HG02970 (cell line): ENCODE data around the gene CSF1.

Experiments
- ATAC-seq: cut with Tn5 transposase; IDR thresholded peaks from one replicate; pipeline ENCODE4 v1.9.1; 2021; ENCODE audit warnings: mild to moderate bottlenecking, moderate library complexity, moderate number of reproducible peaks; ENCODE audit not compliant: unreplicated experiment, low FRiP score

CSF1 gene

GRCh38 chr1:109882288-109883245 lies 28.1 kb upstream of the CSF1 start:
- ATAC-seq = no peak

- ATAC-seq = no peak
Measured at GRCh38 chr1:109883248-109883955, 27.2 kb upstream of the CSF1 start.

GRCh38 chr1:109884242-109884891 lies 26.3 kb upstream of the CSF1 start:
- ATAC-seq = no peak

- no peak for ATAC-seq
Measured at GRCh38 chr1:109885589-109885988, 25.1 kb upstream of the CSF1 start.

GRCh38 chr1:109886827-109887226 lies 23.8 kb upstream of the CSF1 start:
- no peak for ATAC-seq

- no peak for ATAC-seq
Measured at GRCh38 chr1:109887271-109887670, 23.4 kb upstream of the CSF1 start.

GRCh38 chr1:109887884-109888283 lies 22.8 kb upstream of the CSF1 start:
- ATAC-seq = no peak

- no peak for ATAC-seq
Measured at GRCh38 chr1:109889094-109889493, 21.6 kb upstream of the CSF1 start.

- ATAC-seq = no peak
Measured at GRCh38 chr1:109890115-109890953, 20.3 kb upstream of the CSF1 start.

GRCh38 chr1:109891930-109892329 lies 18.7 kb upstream of the CSF1 start:
- ATAC-seq = no peak

- ATAC-seq = no peak
Measured at GRCh38 chr1:109892561-109893368, 17.9 kb upstream of the CSF1 start.

GRCh38 chr1:109893532-109894171 lies 17.0 kb upstream of the CSF1 start:
- no peak for ATAC-seq

- ATAC-seq = no peak
Measured at GRCh38 chr1:109894823-109895719, 15.6 kb upstream of the CSF1 start.

- no peak for ATAC-seq
Measured at GRCh38 chr1:109895720-109896504, 14.7 kb upstream of the CSF1 start.

- no peak for ATAC-seq
Measured at GRCh38 chr1:109896681-109897080, 14.0 kb upstream of the CSF1 start.

- ATAC-seq = no peak
Measured at GRCh38 chr1:109897259-109897955, 13.2 kb upstream of the CSF1 start.

- no peak for ATAC-seq
Measured at GRCh38 chr1:109898842-109899241, 11.8 kb upstream of the CSF1 start.
